ENCODE results near the gene DAB1.

Gene DAB1

DNA sequence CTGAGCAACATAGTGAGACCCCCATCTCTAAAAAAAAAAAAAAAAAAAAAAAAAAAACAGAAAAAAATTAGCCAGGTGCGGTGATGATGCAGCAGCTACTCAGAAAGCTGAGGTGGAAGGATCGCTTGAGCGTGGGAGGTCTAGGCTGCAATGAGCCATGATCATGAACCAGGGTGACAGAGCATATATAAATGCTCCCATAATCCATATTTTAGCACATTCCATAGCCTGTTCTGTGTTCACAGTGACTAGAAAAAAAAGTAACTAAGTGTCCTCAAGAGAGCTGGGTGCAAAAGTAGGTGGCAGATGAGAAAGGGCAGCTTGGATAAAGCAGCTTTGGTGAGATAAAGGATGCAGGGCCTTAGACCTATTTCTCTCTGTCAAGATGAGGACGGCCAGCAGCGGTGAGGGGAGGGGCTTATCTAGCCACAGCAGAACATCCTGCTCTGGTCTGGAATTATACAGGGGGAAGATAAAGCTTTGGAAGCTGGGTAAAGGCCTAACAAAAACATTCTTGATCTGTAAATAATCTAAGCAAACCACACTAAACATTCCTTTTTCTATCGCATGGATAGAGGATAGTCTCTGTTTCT lies 205.3 kb downstream of the DAB1 start:
- TF ChIP-seq NFRKB (IDR thresholded peaks at IDR 0.05) (no peak), BHLHE40 (IDR thresholded peaks at IDR 0.05; ENCODE audit: borderline replicate concordance) (no peak), FOXA1 (IDR thresholded peaks at IDR 0.05) (no peak), SUZ12 (IDR thresholded peaks at IDR 0.05) (no peak), ARNT (IDR thresholded peaks at IDR 0.05) (no peak), LEF1 (IDR thresholded peaks at IDR 0.05; ENCODE audit: borderline replicate concordance) (no peak), FOXM1 (IDR thresholded peaks at IDR 0.05; ENCODE audit: borderline replicate concordance) (no peak), HDGF (IDR thresholded peaks at IDR 0.05; ENCODE audit: borderline replicate concordance) (no peak), CTBP1 (IDR thresholded peaks at IDR 0.05; ENCODE audit: borderline replicate concordance) (no peak), PKNOX1 (IDR thresholded peaks at IDR 0.05) (no peak), L3MBTL2 (conservative IDR thresholded peaks at IDR 0.05) (no peak), SP1 (IDR thresholded peaks at IDR 0.05) (no peak)
- POLR2A ChIA-PET: no interaction called here

DNA sequence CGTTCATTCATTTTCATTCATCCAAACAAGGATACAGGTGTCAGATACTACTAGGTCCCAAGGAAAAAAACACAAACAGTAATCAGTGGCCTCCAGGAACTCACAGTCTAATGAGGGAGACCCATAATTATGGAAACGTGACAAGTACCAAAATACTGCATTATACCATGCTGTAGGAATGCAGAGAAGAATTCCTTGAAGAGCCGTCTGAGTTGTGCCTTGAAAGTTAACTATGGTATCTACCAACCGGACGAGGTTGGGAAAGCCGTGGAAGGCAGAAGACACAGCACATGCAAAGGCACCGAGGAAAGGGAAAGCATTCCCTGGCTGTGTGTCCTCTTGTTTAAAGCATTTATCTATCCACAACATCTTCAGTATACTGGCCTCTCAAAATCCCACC lies 206.0 kb downstream of the DAB1 start:
- TF ChIP-seq FOXK2 (IDR thresholded peaks at IDR 0.05) (no peak), BHLHE40 (IDR thresholded peaks at IDR 0.05; ENCODE audit: borderline replicate concordance) (no peak), HDGF (IDR thresholded peaks at IDR 0.05; ENCODE audit: borderline replicate concordance) (no peak), CTBP1 (IDR thresholded peaks at IDR 0.05; ENCODE audit: borderline replicate concordance) (no peak), TARDBP (IDR thresholded peaks at IDR 0.05) (no peak), ARNT (IDR thresholded peaks at IDR 0.05) (no peak), NFRKB (IDR thresholded peaks at IDR 0.05) (no peak), FOXA1 (IDR thresholded peaks at IDR 0.05) (no peak), ZNF384 (IDR thresholded peaks at IDR 0.05) (no peak), LEF1 (IDR thresholded peaks at IDR 0.05; ENCODE audit: borderline replicate concordance) (no peak)
- no peak for DNase-seq (ENCODE audit: extremely low spot score)
- POLR2A ChIA-PET: no interaction called here
- CTCF ChIA-PET: no interaction called here

More for the DNA sequence above, 205.3 kb downstream of the DAB1 start:
- CTCF ChIA-PET: no interaction called here
- no peak for DNase-seq (ENCODE audit: extremely low spot score)

GRCh38 chr1:57214951-57215575 lies 208.8 kb downstream of the DAB1 start:
- TF ChIP-seq FOXA1 (IDR thresholded peaks at IDR 0.05): no peak
- no peak for TF ChIP-seq L3MBTL2 (conservative IDR thresholded peaks at IDR 0.05)
- no peak for TF ChIP-seq ZNF384 (IDR thresholded peaks at IDR 0.05)
- peak; percentile 27; the same call in 1 of the 2 replicates for TF ChIP-seq PKNOX1 (IDR thresholded peaks at IDR 0.05)
- CTCF ChIA-PET: no interaction called here
- DNase-seq (ENCODE audit: extremely low spot score): no peak
- POLR2A ChIA-PET: no interaction called here

DNA sequence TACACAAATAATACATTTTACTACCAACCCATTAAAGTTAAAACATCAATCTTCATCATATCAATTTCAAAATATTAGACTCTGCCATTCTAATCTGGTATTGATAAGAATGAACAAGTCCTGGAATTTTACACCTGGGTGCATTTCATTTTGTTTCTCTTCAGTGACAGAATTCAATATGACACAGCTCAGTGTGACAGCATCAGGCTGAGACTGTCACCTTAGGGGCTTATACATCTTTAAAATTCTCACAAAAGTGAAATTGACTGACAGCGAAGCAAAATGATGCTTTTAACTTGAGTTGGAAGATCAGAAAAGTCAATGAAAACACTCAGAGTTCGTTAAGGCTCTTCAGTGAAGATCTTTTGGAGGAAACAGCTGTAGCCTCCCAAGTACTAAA lies 213.0 kb downstream of the DAB1 start:
- ChIA-PET CTCF (no interaction called here), POLR2A (no interaction called here)
- no peak for TF ChIP-seq SUZ12 (IDR thresholded peaks at IDR 0.05)
- TF ChIP-seq BHLHE40 (IDR thresholded peaks at IDR 0.05; ENCODE audit: borderline replicate concordance): no peak
- no peak for TF ChIP-seq CTBP1 (IDR thresholded peaks at IDR 0.05; ENCODE audit: borderline replicate concordance)
- TF ChIP-seq FOXM1 (IDR thresholded peaks at IDR 0.05; ENCODE audit: borderline replicate concordance): no peak
- TF ChIP-seq ARNT (IDR thresholded peaks at IDR 0.05): no peak
- TF ChIP-seq FOXA1 (IDR thresholded peaks at IDR 0.05): no peak
- no peak for TF ChIP-seq TARDBP (IDR thresholded peaks at IDR 0.05)
- no peak for TF ChIP-seq LEF1 (IDR thresholded peaks at IDR 0.05; ENCODE audit: borderline replicate concordance)
- no peak for TF ChIP-seq SP1 (IDR thresholded peaks at IDR 0.05)
- no peak for TF ChIP-seq FOXK2 (IDR thresholded peaks at IDR 0.05)
- no peak for TF ChIP-seq ELF4 (IDR thresholded peaks at IDR 0.05)
- no peak for DNase-seq (ENCODE audit: extremely low spot score)

DNA sequence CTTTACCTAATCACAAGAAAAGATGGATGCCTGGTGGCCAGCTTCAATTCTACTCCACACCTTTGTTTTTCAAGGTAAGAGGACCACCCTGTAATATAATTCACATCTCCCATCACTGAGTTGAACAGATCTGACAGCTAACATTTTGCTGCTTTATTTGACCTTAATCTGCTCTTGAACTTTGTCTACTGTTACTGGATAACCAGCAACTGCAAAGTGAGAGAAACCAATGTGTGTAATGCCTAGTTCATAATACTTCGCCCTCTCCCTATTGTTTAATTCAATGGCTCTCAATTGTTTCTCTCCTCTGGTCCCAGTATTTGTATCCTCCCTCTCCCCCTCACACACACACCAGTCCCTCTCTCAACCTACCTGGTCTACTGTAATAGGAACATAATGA lies 214.4 kb downstream of the DAB1 start:
- CTCF ChIA-PET: no interaction called here
- DNase-seq (ENCODE audit: extremely low spot score): no peak
- POLR2A ChIA-PET: no interaction called here
- TF ChIP-seq SP1 (IDR thresholded peaks at IDR 0.05) (no peak), TARDBP (IDR thresholded peaks at IDR 0.05) (no peak), LEF1 (IDR thresholded peaks at IDR 0.05; ENCODE audit: borderline replicate concordance) (no peak)

GRCh38 chr1:57208741-57209302 lies 215.0 kb downstream of the DAB1 start:
- ChIA-PET POLR2A (no interaction called here), CTCF (no interaction called here)
- TF ChIP-seq ARNT (IDR thresholded peaks at IDR 0.05): no peak
- no peak for DNase-seq (ENCODE audit: extremely low spot score)

DNA sequence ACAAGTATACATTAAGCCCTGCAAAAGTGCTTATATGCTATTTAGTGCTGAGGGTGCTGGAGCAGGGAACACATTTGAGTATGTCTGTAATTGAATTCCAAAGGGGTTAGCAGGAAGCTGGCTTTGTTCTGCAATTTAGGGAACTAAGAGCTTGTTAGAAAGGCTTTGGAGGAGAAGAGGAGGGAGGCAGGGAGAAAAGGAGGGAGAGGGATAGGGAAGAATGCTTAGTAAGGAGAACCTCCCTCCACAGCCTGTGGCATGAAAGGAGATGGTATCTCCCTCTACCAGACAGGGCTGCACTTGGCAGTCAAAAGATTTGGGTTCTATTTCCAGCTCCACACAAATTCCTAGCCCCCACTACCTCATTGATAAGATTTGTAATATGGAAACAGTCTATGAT lies 217.8 kb downstream of the DAB1 start:
- ChIA-PET POLR2A (no interaction called here), CTCF (no interaction called here)
- TF ChIP-seq ARNT (IDR thresholded peaks at IDR 0.05): no peak
- no peak for TF ChIP-seq TARDBP (IDR thresholded peaks at IDR 0.05)
- no peak for TF ChIP-seq ZNF384 (IDR thresholded peaks at IDR 0.05)
- no peak for TF ChIP-seq FOXM1 (IDR thresholded peaks at IDR 0.05; ENCODE audit: borderline replicate concordance)
- no peak for TF ChIP-seq SP1 (IDR thresholded peaks at IDR 0.05)
- TF ChIP-seq FOXA1 (IDR thresholded peaks at IDR 0.05): no peak
- no peak for TF ChIP-seq NFRKB (IDR thresholded peaks at IDR 0.05)
- no peak for TF ChIP-seq BHLHE40 (IDR thresholded peaks at IDR 0.05; ENCODE audit: borderline replicate concordance)
- no peak for TF ChIP-seq CTBP1 (IDR thresholded peaks at IDR 0.05; ENCODE audit: borderline replicate concordance)
- DNase-seq (ENCODE audit: extremely low spot score): no peak
